H1 (cell line): ENCODE results near the gene MTMR10.

Experiments used
- CREB1 ChIP-seq: IDR thresholded peaks from 2 replicates; pipeline ENCODE4 v1.6.1; 2012; ENCODE audit warnings: inconsistent platforms
- CTCF ChIP-seq, 3 experiments: IDR thresholded peaks; 1 replicate in 2 of 3; 2 replicates in 1 of 3; pipeline versions ENCODE4 v1.5.1 to v1.6.1; 2011; ENCODE audit warnings: low read length in 3 of 3, mild to moderate bottlenecking in 3 of 3, inconsistent platforms in 2 of 3, low read depth in 1 of 3, moderate library complexity in 1 of 3; ENCODE audit not compliant: insufficient read depth in 1 of 3; ENCODE audit errors: control extremely low read depth in 1 of 3
- MAX ChIP-seq: IDR thresholded peaks from 2 replicates; pipeline ENCODE4 v1.6.1; 2012; ENCODE audit warnings: inconsistent platforms

- TF ChIP-seq MAX (no peak), CTCF (IDR thresholded peaks at IDR 0.05; ENCODE audit: control extremely low read depth in 1 of 3, insufficient read depth in 1 of 3, low read depth in 1 of 3, low read length in 3 of 3) (no peak), CREB1 (no peak)
Observed at GRCh38 chr15:30940359-30940758, 51.1 kb downstream of the MTMR10 start.
